SJSA1 (cell line): ENCODE measurements around the gene FSCN2. TPM values are rescaled to one million over a fixed set of nuclear protein-coding genes. Genes with fewer than 3 reads are reported as not detected.

Source experiments
- total RNA-seq: library from RNA; depleted of rRNA; stranded (reverse); fragments of >200 nt; shearing (Covaris generic); gene quantifications from 2 replicates; pipeline ENCODE4 v1.2.3, GENCODE V29; 2014; rRNA removed

The FSCN2 gene
- total RNA-seq, 1 experiment from 2014 or later: 0.61 TPM

Other genes with a start within 250 kb of the FSCN2 start
- 81.4 and 109 TPM in 2 replicates for gene SLC38A10, start 233.1 kb upstream of the FSCN2 start, total RNA-seq
- gene BAHCC1, start 132.9 kb upstream of the FSCN2 start, total RNA-seq: 5.7 and 6.6 TPM in 2 replicates
- 9,784 and 9,807 TPM in 2 replicates for gene ACTG1, start 15.6 kb upstream of the FSCN2 start, total RNA-seq
- 26.0 and 28.1 TPM in 2 replicates for gene FAAP100, start 24.0 kb downstream of the FSCN2 start, total RNA-seq
- gene NPLOC4, start 108.7 kb downstream of the FSCN2 start, total RNA-seq: 72.7 and 111 TPM in 2 replicates
- 0.47 TPM in 1 of 2 replicates, not detected in the other for gene TSPAN10, start 108.8 kb downstream of the FSCN2 start, total RNA-seq
- not detected in 2 replicates for gene PDE6G, start 128.2 kb downstream of the FSCN2 start, total RNA-seq
- 49.7 and 82.3 TPM in 2 replicates for gene OXLD1, start 138.2 kb downstream of the FSCN2 start, total RNA-seq
- 41.2 and 48.5 TPM in 2 replicates for gene CCDC137, start 138.4 kb downstream of the FSCN2 start, total RNA-seq
- gene ARL16, start 155.4 kb downstream of the FSCN2 start, total RNA-seq: 41.0 and 53.3 TPM in 2 replicates
- gene HGS, start 155.6 kb downstream of the FSCN2 start, total RNA-seq: 126 and 146 TPM in 2 replicates
- 19.5 and 34.3 TPM in 2 replicates for gene MRPL12, start 175.0 kb downstream of the FSCN2 start, total RNA-seq
- 26.5 and 29.2 TPM in 2 replicates for gene SLC25A10, start 183.9 kb downstream of the FSCN2 start, total RNA-seq